ENCODE data around the gene PSEN1.
A peak's percentile ranks its signal among the peaks of the same experiment; 100 is the strongest.
"Not testable (repeated sequence)": the region's sequence is repeated elsewhere in the genome, so short reads cannot be mapped to it uniquely, and the experiment has no call there.

PSEN1 gene

GRCh38 chr14:73170686-73171085, 34.4 kb downstream of the PSEN1 start:
- no peak overlapping the region for H3K4me3 ChIP-seq (ENCODE audit: control insufficient read depth, low read depth, low read length)
- TF ChIP-seq CTCF (conservative IDR thresholded peaks at IDR 0.05; ENCODE audit: control insufficient read depth, insufficient read depth, low read depth, low read length): no peak
- no peak for DNase-seq (ENCODE audit: low read depth)

- DNase-seq (ENCODE audit: low read depth): no peak
- no peak overlapping the region for H3K4me3 ChIP-seq (ENCODE audit: control insufficient read depth, low read depth, low read length)
- TF ChIP-seq CTCF (conservative IDR thresholded peaks at IDR 0.05; ENCODE audit: control insufficient read depth, insufficient read depth, low read depth, low read length): no peak
Observed at GRCh38 chr14:73172500-73172899, 36.2 kb downstream of the PSEN1 start.

- no peak overlapping the region for H3K4me3 ChIP-seq (ENCODE audit: control insufficient read depth, low read depth, low read length)
- peak; percentile 74 for DNase-seq (ENCODE audit: low read depth)
Observed at GRCh38 chr14:73173092-73173735, 36.9 kb downstream of the PSEN1 start.

GRCh38 chr14:73176685-73177084, 40.4 kb downstream of the PSEN1 start:
- no peak for TF ChIP-seq CTCF (conservative IDR thresholded peaks at IDR 0.05; ENCODE audit: control insufficient read depth, insufficient read depth, low read depth, low read length)
- DNase-seq (ENCODE audit: low read depth): peak; percentile 22
- H3K4me3 ChIP-seq (ENCODE audit: control insufficient read depth, low read depth, low read length): no peak overlapping the region

More at GRCh38 chr14:73173092-73173735, 36.9 kb downstream of the PSEN1 start:
- TF ChIP-seq CTCF (conservative IDR thresholded peaks at IDR 0.05; ENCODE audit: control insufficient read depth, insufficient read depth, low read depth, low read length): peak; percentile 60

GRCh38 chr14:73180385-73180805, 44.1 kb downstream of the PSEN1 start:
- TF ChIP-seq CTCF (conservative IDR thresholded peaks at IDR 0.05; ENCODE audit: control insufficient read depth, insufficient read depth, low read depth, low read length): no peak
- no peak overlapping the region for H3K4me3 ChIP-seq (ENCODE audit: control insufficient read depth, low read depth, low read length)
- DNase-seq (ENCODE audit: low read depth): peak; percentile 77

- not testable (repeated sequence) for H3K4me3 ChIP-seq (ENCODE audit: control insufficient read depth, low read depth, low read length); DNase-seq (ENCODE audit: low read depth)
Observed at GRCh38 chr14:73180969-73181368, 44.7 kb downstream of the PSEN1 start.

GRCh38 chr14:73188501-73188911, 52.2 kb downstream of the PSEN1 start:
- no peak overlapping the region for H3K4me3 ChIP-seq (ENCODE audit: control insufficient read depth, low read depth, low read length)
- TF ChIP-seq CTCF (conservative IDR thresholded peaks at IDR 0.05; ENCODE audit: control insufficient read depth, insufficient read depth, low read depth, low read length): no peak
- peak; percentile 76 for DNase-seq (ENCODE audit: low read depth)
